Mesendoderm (in vitro differentiated cells): ENCODE measurements around the gene CLN5.
A peak's percentile ranks its signal among the peaks of the same experiment; 100 is the strongest.
"Not testable (repeated sequence)": the region's sequence is repeated elsewhere in the genome, so short reads cannot be mapped to it uniquely, and the experiment has no call there.

Experiments used
- DNase-seq: peaks from one replicate; pipeline ENCODE4 v3.0.0; 2013
- H2AK5ac ChIP-seq: 2 replicates; pipeline ENCODE4 v1.6.1; 2013; ENCODE audit warnings: low read length, inconsistent platforms
- H2BK120ac ChIP-seq: 2 replicates; pipeline ENCODE4 v1.6.1; 2013; ENCODE audit warnings: low read depth, mild to moderate bottlenecking, low read length, moderate library complexity, mixed read lengths
- H2BK15ac ChIP-seq: replicated peaks from 2 replicates; pipeline ENCODE4 v1.6.1; 2013; ENCODE audit warnings: low read depth, mild to moderate bottlenecking, moderate library complexity
- H2BK5ac ChIP-seq: 2 replicates; pipeline ENCODE4 v1.6.1; 2013; ENCODE audit warnings: low read length, inconsistent platforms
- H3K18ac ChIP-seq: 2 replicates; pipeline ENCODE4 v1.6.1; 2013; ENCODE audit warnings: mild to moderate bottlenecking, low read length, mixed read lengths
- H3K23ac ChIP-seq: one replicate; pipeline ENCODE4 v1.6.1; 2013; ENCODE audit warnings: low read length
- H3K27ac ChIP-seq: 2 replicates; pipeline ENCODE4 v1.5.1; 2013; ENCODE audit warnings: low read depth, mild to moderate bottlenecking, inconsistent platforms, low read length, moderate library complexity
- H3K27me3 ChIP-seq: 2 replicates; pipeline ENCODE4 v1.6.1; 2013; ENCODE audit warnings: low read length, control low read depth, mild to moderate bottlenecking, inconsistent platforms; ENCODE audit not compliant: insufficient read depth, poor library complexity
- H3K36me3 ChIP-seq: 2 replicates; pipeline ENCODE4 v1.6.1; 2013; ENCODE audit warnings: low read length, inconsistent platforms; ENCODE audit not compliant: control insufficient read depth, insufficient read depth
- H3K4ac ChIP-seq: one replicate; pipeline ENCODE4 v1.6.1; 2013; ENCODE audit warnings: low read depth, mild to moderate bottlenecking, low read length, moderate library complexity
- H3K4me1 ChIP-seq: 2 replicates; pipeline ENCODE4 v1.6.1; 2013; ENCODE audit warnings: low read depth, low read length, inconsistent platforms; ENCODE audit not compliant: control insufficient read depth
- H3K4me2 ChIP-seq: 2 replicates; pipeline ENCODE4 v1.6.1; 2013; ENCODE audit warnings: low read length
- H3K4me3 ChIP-seq: 2 replicates; pipeline ENCODE4 v1.5.1; 2013; ENCODE audit warnings: mild to moderate bottlenecking, low read length
- H3K56ac ChIP-seq: one replicate; pipeline ENCODE4 v1.6.1; 2013; ENCODE audit warnings: low read length
- H3K79me1 ChIP-seq: 2 replicates; pipeline ENCODE4 v1.6.1; 2013; ENCODE audit warnings: low read length, inconsistent platforms
- H3K79me2 ChIP-seq: 2 replicates; pipeline ENCODE4 v1.6.1; 2013; ENCODE audit warnings: mild to moderate bottlenecking, low read length; ENCODE audit not compliant: control insufficient read depth, insufficient read depth
- H3K9ac ChIP-seq: 2 replicates; pipeline ENCODE4 v1.6.1; 2013; ENCODE audit warnings: low read length, inconsistent platforms
- H4K5ac ChIP-seq: one replicate; pipeline ENCODE4 v1.6.1; 2013; ENCODE audit warnings: low read length
- H4K8ac ChIP-seq: one replicate; pipeline ENCODE4 v1.6.1; 2013; ENCODE audit warnings: low read depth, mild to moderate bottlenecking, control low read depth, low read length, moderate library complexity
- WGBS: extraction: QIAGEN DNeasy Blood & Tissue Kit; methylation state at CpG from one replicate; pipeline ENCODE4 v1.1.7; 2013; ENCODE audit warnings: low lambda C conversion rate, missing lambda C conversion rate; ENCODE audit not compliant: insufficient coverage; ENCODE audit errors: extremely low coverage; 5-methylcytosine and 5-hydroxymethylcytosine counted together

The CLN5 gene

DNA sequence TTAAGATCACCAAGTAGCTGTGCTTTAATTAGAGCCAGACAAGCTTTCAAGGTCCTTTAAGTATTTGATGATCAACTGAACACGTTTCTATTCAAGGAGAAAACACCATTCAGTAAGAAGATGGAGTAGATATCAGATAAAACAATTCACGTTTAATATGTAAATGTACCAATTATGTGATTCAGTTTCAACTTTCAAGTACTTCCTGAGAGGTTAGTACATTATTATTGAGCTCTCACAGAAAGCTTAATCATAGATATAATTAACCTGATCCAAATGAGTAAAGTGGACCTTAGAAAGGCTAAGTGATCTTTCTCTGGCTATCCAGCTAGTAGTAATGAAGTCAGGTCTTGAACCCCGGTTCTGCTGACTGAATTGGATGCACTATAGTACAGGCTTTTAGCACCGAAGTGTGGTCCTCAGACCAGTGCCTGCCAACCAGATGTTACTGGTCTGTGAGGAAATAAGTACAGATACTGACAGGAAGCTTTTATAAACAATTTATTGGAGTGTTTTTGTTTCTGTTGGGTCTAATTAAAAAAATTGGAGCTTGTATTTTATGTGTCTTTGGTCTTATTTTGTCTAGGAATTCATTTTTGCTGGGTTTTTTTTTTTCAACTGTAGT lies 10.2 kb downstream of the CLN5 start:
- no peak overlapping the region for H2BK120ac ChIP-seq
- H3K18ac ChIP-seq: no peak overlapping the region
- H3K79me2 ChIP-seq: no peaks in the 10 kb centered on the region
- no peak overlapping the region for H2BK5ac ChIP-seq
- H4K5ac ChIP-seq: no peak overlapping the region
- no peaks in the 10 kb centered on the region for H3K36me3 ChIP-seq
- no peak overlapping the region for H3K9ac ChIP-seq
- no peak overlapping the region for H3K4ac ChIP-seq
- no peak overlapping the region for H2BK15ac ChIP-seq
- H3K4me3 ChIP-seq: no peak overlapping the region
- no peak overlapping the region for H2AK5ac ChIP-seq
- no peak overlapping the region for H3K4me2 ChIP-seq
- H3K27me3 ChIP-seq: no peaks in the 10 kb centered on the region
- no peaks in the 10 kb centered on the region for H3K79me1 ChIP-seq
- H3K4me1 ChIP-seq: no peaks in the 10 kb centered on the region
- no peak for DNase-seq
- WGBS: no CpG with 5 or more reads among the region's 4 CpGs
- H3K56ac ChIP-seq: no peak overlapping the region
- H3K27ac ChIP-seq: no peak overlapping the region
- no peak overlapping the region for H4K8ac ChIP-seq
- no peak overlapping the region for H3K23ac ChIP-seq

GRCh38 chr13:77002590-77003190 lies 10.8 kb downstream of the CLN5 start:
- H3K56ac ChIP-seq: no peak overlapping the region
- H2BK120ac ChIP-seq: no peak overlapping the region
- WGBS: no CpG with 5 or more reads among the region's 7 CpGs
- H3K9ac ChIP-seq: no peak overlapping the region
- H2BK5ac ChIP-seq: no peak overlapping the region
- peak; percentile 53 for DNase-seq
- no peak overlapping the region for H2AK5ac ChIP-seq
- no peak overlapping the region for H4K8ac ChIP-seq
- no peak overlapping the region for H3K23ac ChIP-seq
- peaks cover 2% of the 10 kb centered on the region for H3K36me3 ChIP-seq
- H3K4me3 ChIP-seq: no peak overlapping the region
- no peak overlapping the region for H2BK15ac ChIP-seq
- H3K79me2 ChIP-seq: no peaks in the 10 kb centered on the region
- H3K27ac ChIP-seq: no peak overlapping the region
- H4K5ac ChIP-seq: no peak overlapping the region
- H3K4ac ChIP-seq: no peak overlapping the region
- no peaks in the 10 kb centered on the region for H3K79me1 ChIP-seq
- H3K27me3 ChIP-seq: no peaks in the 10 kb centered on the region
- H3K4me2 ChIP-seq: no peak overlapping the region
- no peak overlapping the region for H3K18ac ChIP-seq
- no peaks in the 10 kb centered on the region for H3K4me1 ChIP-seq

DNA sequence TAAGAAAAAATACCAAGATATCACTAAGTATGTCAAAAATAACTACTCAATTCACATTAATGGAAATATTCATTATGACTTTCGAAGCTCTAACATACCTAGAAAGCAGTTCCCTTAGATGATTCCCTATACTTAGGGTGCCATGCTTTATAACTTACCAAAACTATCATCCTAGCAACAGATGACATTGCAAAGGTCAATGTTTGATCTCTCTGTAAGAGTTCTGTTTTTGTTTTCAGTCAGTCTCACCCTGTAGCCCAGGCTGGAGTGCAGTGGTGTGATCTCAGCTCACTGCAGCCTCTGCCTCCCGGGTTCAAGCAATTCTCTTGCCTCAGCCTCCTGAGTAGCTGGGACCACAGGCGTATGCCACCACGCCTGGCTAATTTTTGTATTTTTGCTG lies 16.5 kb downstream of the CLN5 start:
- not testable (repeated sequence) for H2AK5ac ChIP-seq, H3K36me3 ChIP-seq, H2BK5ac ChIP-seq, H3K79me1 ChIP-seq, H3K4me1 ChIP-seq, H4K8ac ChIP-seq, H2BK120ac ChIP-seq, H3K27me3 ChIP-seq, H3K18ac ChIP-seq, H3K4me3 ChIP-seq, H3K9ac ChIP-seq, H3K23ac ChIP-seq, H3K4me2 ChIP-seq, H3K4ac ChIP-seq, H3K27ac ChIP-seq, H4K5ac ChIP-seq, H3K56ac ChIP-seq, H2BK15ac ChIP-seq, DNase-seq, H3K79me2 ChIP-seq
- WGBS: 100% methylated on average over 1 of the region's 4 CpGs

- Histone ChIP-seq H2BK5ac (no peak overlapping the region), H3K9ac (no peak overlapping the region), H3K23ac (no peak overlapping the region), H3K18ac (no peak overlapping the region), H3K4ac (no peak overlapping the region), H3K4me2 (no peak overlapping the region), H3K36me3 (peaks cover 3% of the 10 kb centered on the region), H3K4me3 (no peak overlapping the region), H2BK120ac (no peak overlapping the region), H4K5ac (no peak overlapping the region), H2AK5ac (no peak overlapping the region), H4K8ac (no peak overlapping the region), H3K27me3 (peaks cover 2% of the 10 kb centered on the region), H3K79me2 (no peaks in the 10 kb centered on the region), H3K56ac (no peak overlapping the region), H3K79me1 (peaks cover 2% of the 10 kb centered on the region), H3K4me1 (no peaks in the 10 kb centered on the region), H2BK15ac (no peak overlapping the region), H3K27ac (no peak overlapping the region)
- WGBS: no CpG with 5 or more reads among the region's 2 CpGs
- DNase-seq: no peak
Measured at GRCh38 chr13:77009011-77009410, 17.1 kb downstream of the CLN5 start.

DNA sequence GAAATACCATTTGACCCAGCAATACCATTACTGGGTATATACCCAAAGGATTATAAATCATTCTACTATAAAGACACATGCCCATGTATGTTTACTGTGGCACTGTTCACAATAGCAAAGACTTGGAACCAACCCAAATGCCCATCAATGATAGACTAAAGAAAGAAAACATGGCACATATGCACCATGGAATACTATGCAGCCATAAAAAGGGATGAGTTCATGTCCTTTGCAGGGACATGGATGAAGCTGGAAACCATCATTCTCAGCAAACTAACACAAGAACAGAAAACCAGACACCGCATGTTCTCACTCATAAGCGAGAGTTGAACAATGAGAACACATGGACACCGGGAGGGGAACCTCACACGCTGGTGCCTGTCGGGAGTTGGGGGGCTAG lies 17.8 kb downstream of the CLN5 start:
- H3K4me3 ChIP-seq, H2AK5ac ChIP-seq, H2BK15ac ChIP-seq, H3K27me3 ChIP-seq, H3K56ac ChIP-seq, H4K8ac ChIP-seq, H2BK5ac ChIP-seq, H3K27ac ChIP-seq, H2BK120ac ChIP-seq, H4K5ac ChIP-seq, H3K4ac ChIP-seq, H3K18ac ChIP-seq, H3K23ac ChIP-seq, H3K4me1 ChIP-seq, H3K79me1 ChIP-seq, H3K36me3 ChIP-seq, H3K79me2 ChIP-seq, H3K9ac ChIP-seq, H3K4me2 ChIP-seq, DNase-seq: not testable (repeated sequence)
- WGBS: no CpG with 5 or more reads among the region's 5 CpGs
